ENCODE measurements around the gene B3GNT2. TPM values are rescaled to one million over a fixed set of nuclear protein-coding genes. Genes with fewer than 3 reads are reported as not detected.

Gene B3GNT2
- total and polyA plus RNA-seq, 2 of the 4 experiments (the other 2 are of a cell fraction), result 5.0 to 11.1 TPM

DNA sequence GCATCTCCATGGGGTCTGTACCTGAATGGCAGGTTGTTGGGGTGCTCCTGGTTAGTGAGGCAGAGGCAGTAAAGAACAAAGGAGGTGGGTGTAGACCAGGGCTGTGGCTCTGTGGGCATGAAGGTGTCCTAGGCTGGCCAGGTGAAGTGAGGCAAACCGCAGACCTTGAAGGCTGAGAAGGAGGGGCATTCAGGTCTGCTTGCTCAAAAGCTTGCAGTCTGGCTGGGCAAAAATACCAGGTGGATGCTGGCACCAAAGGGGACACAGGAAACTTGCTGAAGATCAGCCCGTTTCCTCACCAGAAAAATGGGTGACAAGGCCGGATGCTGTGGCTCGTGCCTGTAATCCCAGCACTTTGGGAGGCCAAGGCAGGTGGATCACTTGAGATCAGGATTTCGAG is 6.7 kb upstream of the B3GNT2 start:
- no peaks in the 10 kb centered on the region for H3K36me3 ChIP-seq (ENCODE audit: control insufficient read depth, insufficient read depth, low read length)
- ChIA-PET POLR2A (ENCODE audit: unreplicated experiment) (no interaction called here), CTCF (no interaction called here)
- H3K9me1 ChIP-seq (ENCODE audit: insufficient read depth, low read length), result no peaks in the 10 kb centered on the region
- no peak overlapping the region for H3K9ac ChIP-seq (ENCODE audit: low read depth, low read length)
- in situ Hi-C loops (cut with MboI; ENCODE audit: low sequenced_read_pairs) (no loop called here), intact Hi-C loops (cut with micrococcal nuclease) (no loop called here), dilution Hi-C loops (cut with HindIII; ENCODE audit: low sequenced_read_pairs, unreplicated experiment) (no loop called here)
- H2AK9ac ChIP-seq (replicated peaks; ENCODE audit: low read depth, low read length, poor library complexity), result no peak overlapping the region
- H3K27ac ChIP-seq (ENCODE audit: insufficient read depth, low read length), result no peak overlapping the region
- DNase-seq, result no peak
- peaks cover 13% of the 10 kb centered on the region for H3K27me3 ChIP-seq (ENCODE audit: control insufficient read depth, insufficient read depth, low read length)
- BruUV-seq (replicated peaks), result no TSS peak
- H3K4ac ChIP-seq (ENCODE audit: low read depth, low read length), result no peak overlapping the region
- no peak overlapping the region for H3K4me3 ChIP-seq (ENCODE audit: insufficient read depth, low read depth, low read length)
- no peak for ATAC-seq (ENCODE audit: low read depth)
- H4K8ac ChIP-seq (ENCODE audit: low read depth in 2 of 2, low read length in 2 of 2), result no peak overlapping the region
- no peak overlapping the region for H2AFZ ChIP-seq (replicated peaks; ENCODE audit: low read length, poor library complexity)
- no peaks in the 10 kb centered on the region for H3K4me1 ChIP-seq (ENCODE audit: control insufficient read depth, insufficient read depth, low read length)
- H3K9me3 ChIP-seq (ENCODE audit: control insufficient read depth, insufficient read depth, low read length), result peaks cover 2% of the 10 kb centered on the region; the same call in 1 of the 2 replicates
- WGBS, 2 experiments (ENCODE audit: extremely low coverage in 2 of 2, insufficient read length in 1 of 2), result 57% methylated on average over 2 of the region's 5 CpGs; no CpG with 5 or more reads in 1 of the 2 experiments
- TF ChIP-seq MXI1 (IDR thresholded peaks at IDR 0.05; ENCODE audit: borderline replicate concordance, low read depth, low read length) (no peak), CEBPB (IDR thresholded peaks at IDR 0.05; ENCODE audit: low read depth, low read length) (no peak), ELK1 (IDR thresholded peaks at IDR 0.05; ENCODE audit: borderline replicate concordance, low read depth, low read length) (no peak), RFX5 (IDR thresholded peaks at IDR 0.05; ENCODE audit: low read depth, low read length) (no peak), RAD21 (IDR thresholded peaks at IDR 0.05; ENCODE audit: low read length) (no peak), MAFK (IDR thresholded peaks at IDR 0.05; ENCODE audit: low read depth, low read length) (no peak), FOS (IDR thresholded peaks at IDR 0.05; ENCODE audit: low read depth, low read length) (no peak), POLR2A (IDR thresholded peaks at IDR 0.05; ENCODE audit: low read depth, low read length) (no peak), NFE2L2 (IDR thresholded peaks at IDR 0.05; ENCODE audit: low read depth, low read length) (no peak)
- H3K18ac ChIP-seq (ENCODE audit: low read depth, low read length), result no peak overlapping the region
- H4K20me1 ChIP-seq (ENCODE audit: insufficient read depth, low read length), result no peaks in the 10 kb centered on the region
- no peak overlapping the region for H3K4me2 ChIP-seq (ENCODE audit: low read depth, low read length)
- no peak overlapping the region for H3K14ac ChIP-seq (replicated peaks; ENCODE audit: low read depth, low read length)
- H2BK120ac ChIP-seq (ENCODE audit: low read depth, low read length), result no peak overlapping the region
- H4K5ac ChIP-seq (ENCODE audit: low read depth, low read length), result no peak overlapping the region
- no peak overlapping the region for H2BK15ac ChIP-seq (ENCODE audit: low read depth, low read length)
- H2BK5ac ChIP-seq (ENCODE audit: low read depth, low read length, poor library complexity, severe bottlenecking), result no peak overlapping the region
- no peak overlapping the region for H4K91ac ChIP-seq (ENCODE audit: insufficient read depth, low read depth, low read length)
- H3K23ac ChIP-seq (ENCODE audit: low read depth, low read length), result no peak overlapping the region
- H2BK20ac ChIP-seq (ENCODE audit: low read depth, low read length), result no peak overlapping the region
- no peak overlapping the region for H2AK5ac ChIP-seq (ENCODE audit: low read depth, low read length)
- no peaks in the 10 kb centered on the region for H3K79me1 ChIP-seq (ENCODE audit: low read depth in 1 of 2, low read length in 2 of 2)
- no peak overlapping the region for H3K56ac ChIP-seq (ENCODE audit: extremely low read depth, insufficient read depth, low read length)
